ENCODE data around the gene CXCR3. TPM values are rescaled to one million over a fixed set of nuclear protein-coding genes. Genes with fewer than 3 reads are reported as not detected.
A peak's percentile ranks its signal among the peaks of the same experiment; 100 is the strongest.

The CXCR3 gene
- 7.8 and 8.0 TPM in 2 replicates for total RNA-seq (2013; cell fraction: nucleolus; rRNA removed)
- total RNA-seq (2014; rRNA removed) (18.0 and 24.9 TPM in 2 replicates), total RNA-seq (2014; rRNA removed; fragmentation: Illumina TruSeq; extraction: Trizol) (4.5 and 6.8 TPM in 2 replicates), total RNA-seq (2021) (45.4 and 48.2 TPM in 2 replicates), polyA plus RNA-seq (2011; rRNA removed) (0.37 and 3.0 TPM in 2 replicates), polyA plus RNA-seq (2014; fragmentation: Illumina TruSeq; extraction: Trizol) (1.7 and 11.7 TPM in 2 replicates), polyA plus RNA-seq (2014; fragmentation: Nextera tagmentation; extraction: Ambion mirVana) (1 to 10 TPM; 1.4 to 6.7 TPM), polyA plus RNA-seq (2014; rRNA removed) (19.7 and 27.7 TPM in 2 replicates), polyA plus RNA-seq (2016; fragmentation: Nextera tagmentation; extraction: Ambion mirVana) (10 to 100 TPM; 47.6 to 48.0 TPM), polyA minus RNA-seq (2011; rRNA and poly(A)+ RNA removed) (3.9 and 8.1 TPM in 2 replicates), Bru-seq, nascent RNA (percentile 75 among the genes with signal in this experiment), BruChase-seq, experiment 1, labeled RNA remaining after a 6-hour chase (percentile 62 among the genes with signal in this experiment), BruChase-seq, experiment 2, labeled RNA remaining after a 2-hour chase (percentile 79 among the genes with signal in this experiment)
- polyA plus RNA-seq (2011; ENCODE audit: low read depth) = 20.9 TPM
- 5.1 and 8.0 TPM in 2 replicates for polyA plus RNA-seq (2011; cell fraction: cytosol; rRNA removed)
- 12.0 and 20.8 TPM in 2 replicates for polyA plus RNA-seq (2011; cell fraction: nucleus; rRNA removed)
- polyA plus RNA-seq (2012) = 24.8 and 41.5 TPM in 2 replicates
- polyA minus RNA-seq (2011; cell fraction: cytosol; rRNA and poly(A)+ RNA removed) = 7.7 and 10.4 TPM in 2 replicates
- polyA minus RNA-seq (2011; cell fraction: nucleus; rRNA and poly(A)+ RNA removed) = 12.7 and 27.5 TPM in 2 replicates
- long read RNA-seq, experiment 1, transcript CXCR3-202 (2 exons, 1,624 nt) = major isoform, 70 of 86 reads
- long read RNA-seq, experiment 1, partial matches to known transcripts = 6 of 86 reads
- long read RNA-seq, experiment 1, other reads (novel, unspliced or antisense) = 10 of 86 reads
- long read RNA-seq, experiment 2, transcript CXCR3-202 (2 exons, 1,624 nt) = major isoform, 21 of 29 reads
- long read RNA-seq, experiment 2, partial matches to known transcripts = 2 of 29 reads
- long read RNA-seq, experiment 2, other reads (novel, unspliced or antisense) = 5 of 29 reads

- in situ Hi-C loops (cut with MboI) (loop anchor here (5.0 kb wide), 1 partner anchor 34 kb away; no protein-coding TSS in a partner anchor), intact Hi-C loops (cut with micrococcal nuclease; ENCODE audit: unreplicated experiment) (loop anchor here (1.0 to 5.0 kb wide), 3 partner anchors 15 to 76 kb away; no protein-coding TSS in a partner anchor)
- H3K4me2 ChIP-seq (ENCODE audit: control insufficient read depth, insufficient read depth) = peak within 1 kb of the TSS; percentile 80
- no TSS peak for BruUV-seq (replicated peaks)
- ChIA-PET RAD21 (ENCODE audit: unreplicated experiment) (interaction anchor here (0.6 to 3.8 kb wide), 10 partner anchors 15 to 84 kb away, joined by 3 to 24 read pairs (median 9); no protein-coding TSS in a partner anchor), POLR2A (interaction anchor here (0.6 to 2.4 kb wide), 8 partner anchors 11 to 133 kb away, joined by 3 to 10 read pairs (median 5); no protein-coding TSS in a partner anchor), CTCF (interaction anchor here (0.7 to 3.4 kb wide), 8 partner anchors 8 to 106 kb away, joined by 3 to 24 read pairs (median 4); no protein-coding TSS in a partner anchor), SMC1A (ENCODE audit: uncharacterized antibody, unreplicated experiment) (interaction anchor here (1.0 to 9.3 kb wide), 11 partner anchors 11 to 103 kb away, joined by 3 to 119 read pairs (median 4); partner anchors contain the start of gene OGT)
- H3K79me2 ChIP-seq (ENCODE audit: control insufficient read depth, insufficient read depth, low read length) = peaks cover 22% of the 10 kb centered on the region
- H3K27ac ChIP-seq (ENCODE audit: control insufficient read depth, insufficient read depth) = peak within 1 kb of the TSS; percentile 90
- ATAC-seq = peak; percentile 63
- peak within 1 kb of the TSS; percentile 69 for H3K4me3 ChIP-seq
- H3K9ac ChIP-seq (ENCODE audit: control insufficient read depth, insufficient read depth, low read length) = peak within 1 kb of the TSS; percentile 72
- no peaks in the 10 kb centered on the region for H3K27me3 ChIP-seq (replicated peaks in 1 of 2; ENCODE audit: control insufficient read depth in 2 of 2, insufficient read depth in 2 of 2, low read length in 1 of 2)
- H3K9me3 ChIP-seq (replicated peaks; ENCODE audit: control insufficient read depth, insufficient read depth, low read length) = no peaks in the 10 kb centered on the region; the same call in 1 of the 3 replicates
- H2AFZ ChIP-seq (ENCODE audit: control insufficient read depth, low read depth, low read length) = no peak within 1 kb of the TSS
- peaks cover 0 to 3% of the 10 kb centered on the region in 2 experiments; a peak in 2 of 4 replicates for H3K36me3 ChIP-seq (ENCODE audit: control insufficient read depth in 2 of 2, insufficient read depth in 2 of 2, low read length in 1 of 2)
- 18% methylated on average over 4 of the region's 4 CpGs for WGBS (ENCODE audit: insufficient coverage, insufficient replicate concordance, low lambda C conversion rate, missing lambda C conversion rate)
- peak; percentile 75 for FAIRE-seq
- peaks cover 39% of the 10 kb centered on the region for H3K4me1 ChIP-seq (ENCODE audit: control insufficient read depth, insufficient read depth, low read length)
- DNase-seq (ENCODE audit: low read depth, low spot score) = peak; percentile 83
- no peaks in the 10 kb centered on the region for H4K20me1 ChIP-seq (ENCODE audit: control insufficient read depth, insufficient read depth)
- peak; percentile 73 for TF ChIP-seq NR2F1 (conservative IDR thresholded peaks at IDR 0.05)
- TF ChIP-seq CHD2 (IDR thresholded peaks at IDR 0.05; ENCODE audit: borderline replicate concordance, low read depth, low read length) = peak; percentile 72; the same call in 1 of the 2 replicates
- TF ChIP-seq, protein P1, sequence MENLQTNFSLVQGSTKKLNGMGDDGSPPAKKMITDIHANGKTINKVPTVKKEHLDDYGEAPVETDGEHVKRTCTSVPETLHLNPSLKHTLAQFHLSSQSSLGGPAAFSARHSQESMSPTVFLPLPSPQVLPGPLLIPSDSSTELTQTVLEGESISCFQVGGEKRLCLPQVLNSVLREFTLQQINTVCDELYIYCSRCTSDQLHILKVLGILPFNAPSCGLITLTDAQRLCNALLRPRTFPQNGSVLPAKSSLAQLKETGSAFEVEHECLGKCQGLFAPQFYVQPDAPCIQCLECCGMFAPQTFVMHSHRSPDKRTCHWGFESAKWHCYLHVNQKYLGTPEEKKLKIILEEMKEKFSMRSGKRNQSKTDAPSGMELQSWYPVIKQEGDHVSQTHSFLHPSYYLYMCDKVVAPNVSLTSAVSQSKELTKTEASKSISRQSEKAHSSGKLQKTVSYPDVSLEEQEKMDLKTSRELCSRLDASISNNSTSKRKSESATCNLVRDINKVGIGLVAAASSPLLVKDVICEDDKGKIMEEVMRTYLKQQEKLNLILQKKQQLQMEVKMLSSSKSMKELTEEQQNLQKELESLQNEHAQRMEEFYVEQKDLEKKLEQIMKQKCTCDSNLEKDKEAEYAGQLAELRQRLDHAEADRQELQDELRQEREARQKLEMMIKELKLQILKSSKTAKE (IDR thresholded peaks at IDR 0.05; ENCODE audit: low read depth, poor library complexity, severe bottlenecking) = peak; percentile 84
- peak; percentile 96 for TF ChIP-seq SPI1 (IDR thresholded peaks at IDR 0.05; ENCODE audit: borderline replicate concordance, insufficient read depth, low read depth, low read length)
- TF ChIP-seq ZNF207 (IDR thresholded peaks at IDR 0.05; ENCODE audit: borderline replicate concordance) = no peak
- TF ChIP-seq STAT3 (IDR thresholded peaks at IDR 0.05; ENCODE audit: low read depth, low read length) = no peak
- TF ChIP-seq RFX5 (IDR thresholded peaks at IDR 0.05; ENCODE audit: low read depth, low read length) = no peak
- peak in 1 of 2 experiments; percentile 82; a peak in 2 of 4 replicates for TF ChIP-seq ETV6 (conservative IDR thresholded peaks at IDR 0.05 in 1 of 2, IDR thresholded peaks at IDR 0.05 in 1 of 2; ENCODE audit: borderline replicate concordance in 1 of 2, low read depth in 1 of 2)
- TF ChIP-seq MTA2 (IDR thresholded peaks at IDR 0.05; ENCODE audit: low read depth) = peak; percentile 78
- TF ChIP-seq, protein P2, sequence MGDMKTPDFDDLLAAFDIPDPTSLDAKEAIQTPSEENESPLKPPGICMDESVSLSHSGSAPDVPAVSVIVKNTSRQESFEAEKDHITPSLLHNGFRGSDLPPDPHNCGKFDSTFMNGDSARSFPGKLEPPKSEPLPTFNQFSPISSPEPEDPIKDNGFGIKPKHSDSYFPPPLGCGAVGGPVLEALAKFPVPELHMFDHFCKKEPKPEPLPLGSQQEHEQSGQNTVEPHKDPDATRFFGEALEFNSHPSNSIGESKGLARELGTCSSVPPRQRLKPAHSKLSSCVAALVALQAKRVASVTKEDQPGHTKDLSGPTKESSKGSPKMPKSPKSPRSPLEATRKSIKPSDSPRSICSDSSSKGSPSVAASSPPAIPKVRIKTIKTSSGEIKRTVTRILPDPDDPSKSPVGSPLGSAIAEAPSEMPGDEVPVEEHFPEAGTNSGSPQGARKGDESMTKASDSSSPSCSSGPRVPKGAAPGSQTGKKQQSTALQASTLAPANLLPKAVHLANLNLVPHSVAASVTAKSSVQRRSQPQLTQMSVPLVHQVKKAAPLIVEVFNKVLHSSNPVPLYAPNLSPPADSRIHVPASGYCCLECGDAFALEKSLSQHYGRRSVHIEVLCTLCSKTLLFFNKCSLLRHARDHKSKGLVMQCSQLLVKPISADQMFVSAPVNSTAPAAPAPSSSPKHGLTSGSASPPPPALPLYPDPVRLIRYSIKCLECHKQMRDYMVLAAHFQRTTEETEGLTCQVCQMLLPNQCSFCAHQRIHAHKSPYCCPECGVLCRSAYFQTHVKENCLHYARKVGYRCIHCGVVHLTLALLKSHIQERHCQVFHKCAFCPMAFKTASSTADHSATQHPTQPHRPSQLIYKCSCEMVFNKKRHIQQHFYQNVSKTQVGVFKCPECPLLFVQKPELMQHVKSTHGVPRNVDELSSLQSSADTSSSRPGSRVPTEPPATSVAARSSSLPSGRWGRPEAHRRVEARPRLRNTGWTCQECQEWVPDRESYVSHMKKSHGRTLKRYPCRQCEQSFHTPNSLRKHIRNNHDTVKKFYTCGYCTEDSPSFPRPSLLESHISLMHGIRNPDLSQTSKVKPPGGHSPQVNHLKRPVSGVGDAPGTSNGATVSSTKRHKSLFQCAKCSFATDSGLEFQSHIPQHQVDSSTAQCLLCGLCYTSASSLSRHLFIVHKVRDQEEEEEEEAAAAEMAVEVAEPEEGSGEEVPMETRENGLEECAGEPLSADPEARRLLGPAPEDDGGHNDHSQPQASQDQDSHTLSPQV (IDR thresholded peaks at IDR 0.05) = no peak
- peak; percentile 68; the same call in 1 of the 2 replicates for TF ChIP-seq NBN (IDR thresholded peaks at IDR 0.05)
- TF ChIP-seq TAF1 (IDR thresholded peaks at IDR 0.05; ENCODE audit: borderline replicate concordance, low read depth, low read length) = peak; percentile 75; the same call in 1 of the 2 replicates
These were observed at the start of gene CXCR3 for GRCh38 chrX:71618303-71618721. CXCR3 (minus strand) TSS chrX:71618511; CDS start chrX:71618449, 62 bp downstream.
